ENCODE data around the gene PHACTR3.

PHACTR3 gene

GRCh38 chr20:59819496-59820203, 215.3 kb downstream of the PHACTR3 start:
- H3K4me3 ChIP-seq (ENCODE audit: low read length) = no peak overlapping the region
- DNase-seq (ENCODE audit: low read depth) = no peak
- TF ChIP-seq, protein P1, sequence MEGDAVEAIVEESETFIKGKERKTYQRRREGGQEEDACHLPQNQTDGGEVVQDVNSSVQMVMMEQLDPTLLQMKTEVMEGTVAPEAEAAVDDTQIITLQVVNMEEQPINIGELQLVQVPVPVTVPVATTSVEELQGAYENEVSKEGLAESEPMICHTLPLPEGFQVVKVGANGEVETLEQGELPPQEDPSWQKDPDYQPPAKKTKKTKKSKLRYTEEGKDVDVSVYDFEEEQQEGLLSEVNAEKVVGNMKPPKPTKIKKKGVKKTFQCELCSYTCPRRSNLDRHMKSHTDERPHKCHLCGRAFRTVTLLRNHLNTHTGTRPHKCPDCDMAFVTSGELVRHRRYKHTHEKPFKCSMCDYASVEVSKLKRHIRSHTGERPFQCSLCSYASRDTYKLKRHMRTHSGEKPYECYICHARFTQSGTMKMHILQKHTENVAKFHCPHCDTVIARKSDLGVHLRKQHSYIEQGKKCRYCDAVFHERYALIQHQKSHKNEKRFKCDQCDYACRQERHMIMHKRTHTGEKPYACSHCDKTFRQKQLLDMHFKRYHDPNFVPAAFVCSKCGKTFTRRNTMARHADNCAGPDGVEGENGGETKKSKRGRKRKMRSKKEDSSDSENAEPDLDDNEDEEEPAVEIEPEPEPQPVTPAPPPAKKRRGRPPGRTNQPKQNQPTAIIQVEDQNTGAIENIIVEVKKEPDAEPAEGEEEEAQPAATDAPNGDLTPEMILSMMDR (conservative IDR thresholded peaks at IDR 0.05; ENCODE audit: low read length) = no peak

DNA sequence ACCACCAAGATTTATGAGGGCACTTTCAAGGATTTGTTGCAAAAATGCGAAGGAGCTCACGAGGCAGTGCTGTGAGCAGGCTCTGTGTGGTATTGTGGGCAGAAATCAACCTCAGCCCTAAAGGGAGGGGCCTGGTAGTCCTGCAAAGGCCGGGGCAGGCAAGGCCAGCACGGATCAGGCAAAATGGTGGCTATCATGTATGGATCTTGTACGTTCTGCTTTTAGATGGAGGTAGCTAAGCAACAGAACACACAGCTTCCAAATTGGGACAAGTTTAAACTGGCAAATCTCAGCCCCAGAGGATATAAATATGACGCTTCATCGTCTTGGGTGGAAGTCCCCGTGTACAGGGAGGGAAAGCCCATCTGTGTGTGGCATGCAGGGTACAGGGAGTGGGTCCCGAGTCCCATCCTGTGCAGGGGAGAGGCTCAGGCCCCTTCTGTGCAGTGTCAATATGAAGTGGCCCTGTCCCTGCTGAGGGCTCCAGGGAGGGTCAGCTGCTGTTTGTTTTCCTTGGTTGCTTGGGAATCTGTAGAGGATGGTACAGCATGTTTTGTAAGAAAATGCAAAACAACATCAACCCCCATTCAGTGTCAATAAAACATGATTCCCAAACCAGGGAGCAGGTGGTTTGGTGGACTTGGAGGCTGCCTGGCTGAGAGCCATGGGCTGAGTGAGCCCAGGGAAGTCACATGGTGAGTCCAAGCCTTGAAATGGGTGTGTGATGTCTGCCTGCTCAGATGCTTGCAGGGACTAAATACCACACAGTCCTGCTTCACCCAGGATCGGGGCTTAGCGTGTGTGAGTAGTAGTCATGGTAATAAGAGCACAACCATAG, 216.1 kb downstream of the PHACTR3 start:
- TF ChIP-seq, protein P1 (conservative IDR thresholded peaks at IDR 0.05; ENCODE audit: low read length) = no peak
- DNase-seq (ENCODE audit: low read depth) = no peak
- no peak overlapping the region for H3K4me3 ChIP-seq (ENCODE audit: low read length)

DNA sequence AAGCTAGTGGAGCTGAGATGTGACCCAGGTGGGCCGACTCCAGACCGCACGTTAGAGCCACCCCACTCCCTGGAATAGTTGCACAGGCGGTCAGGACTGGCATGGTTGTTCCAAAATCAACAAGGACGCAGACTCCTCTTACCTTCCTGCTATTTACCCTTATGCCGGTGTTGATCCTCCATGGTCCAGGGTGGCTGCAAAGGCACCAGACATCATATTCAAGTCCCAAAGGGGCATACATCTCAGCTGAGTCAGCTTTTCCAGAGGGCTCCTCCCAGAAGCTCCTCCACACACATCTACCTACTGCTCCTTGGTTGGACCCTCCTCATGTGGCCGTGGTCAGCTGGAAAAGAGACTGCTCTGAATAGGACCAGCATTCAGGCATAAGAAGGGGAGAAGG, 216.9 kb downstream of the PHACTR3 start:
- H3K4me3 ChIP-seq (ENCODE audit: low read length) = no peak overlapping the region
- TF ChIP-seq, protein P1 (conservative IDR thresholded peaks at IDR 0.05; ENCODE audit: low read length) = no peak
- no peak for DNase-seq (ENCODE audit: low read depth)

GRCh38 chr20:59821788-59822187, 217.4 kb downstream of the PHACTR3 start:
- no peak overlapping the region for H3K4me3 ChIP-seq (ENCODE audit: low read length)
- TF ChIP-seq, protein P1 (conservative IDR thresholded peaks at IDR 0.05; ENCODE audit: low read length) = no peak
- DNase-seq (ENCODE audit: low read depth) = no peak

DNA sequence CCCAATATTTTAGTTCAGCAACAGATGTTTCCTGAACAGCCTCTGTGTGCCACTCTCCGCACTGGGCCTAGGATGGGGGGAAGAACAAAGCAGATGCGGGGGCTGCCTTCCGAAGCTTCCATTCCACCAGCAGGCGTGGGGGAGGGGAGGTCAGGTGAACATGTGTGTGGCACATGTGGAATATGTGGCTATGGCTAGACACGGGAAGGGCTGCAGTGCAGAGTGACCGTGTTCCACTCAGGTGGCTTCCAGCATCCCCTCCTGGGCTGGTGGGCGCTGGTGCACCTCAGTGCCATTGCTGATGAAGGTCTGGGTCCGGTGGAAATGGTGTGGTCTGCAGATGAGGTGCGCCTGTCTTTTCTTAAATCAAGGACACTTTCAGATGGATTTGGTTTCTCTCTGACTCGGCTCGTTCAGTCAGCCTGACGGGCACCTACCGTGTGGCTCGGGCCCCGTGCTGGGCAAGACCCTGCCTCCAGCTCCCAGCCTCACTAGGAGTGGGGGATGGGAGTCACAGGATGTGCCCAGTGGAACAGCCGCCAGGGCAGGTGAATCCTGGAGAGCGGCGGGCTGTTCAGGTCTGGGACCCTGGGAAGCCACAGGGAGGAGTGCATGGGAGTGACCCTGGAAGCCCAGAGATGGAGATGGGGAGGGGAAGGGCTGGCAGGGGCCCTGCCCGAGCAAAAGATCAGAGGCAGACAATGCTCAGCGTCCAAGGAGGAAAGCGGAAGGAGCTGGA, 218.1 kb downstream of the PHACTR3 start:
- H3K4me3 ChIP-seq (ENCODE audit: low read length) = no peak overlapping the region
- no peak for DNase-seq (ENCODE audit: low read depth)
- TF ChIP-seq, protein P1 (conservative IDR thresholded peaks at IDR 0.05; ENCODE audit: low read length) = no peak

GRCh38 chr20:59823030-59823423, 218.7 kb downstream of the PHACTR3 start:
- H3K4me3 ChIP-seq (ENCODE audit: low read length) = no peak overlapping the region
- TF ChIP-seq, protein P1 (conservative IDR thresholded peaks at IDR 0.05; ENCODE audit: low read length) = no peak
- no peak for DNase-seq (ENCODE audit: low read depth)
